IPS-18c (cell line): ENCODE data around the gene RAB25.
A peak's percentile ranks its signal among the peaks of the same experiment; 100 is the strongest.
"Not testable (repeated sequence)": the region's sequence is repeated elsewhere in the genome, so short reads cannot be mapped to it uniquely, and the experiment has no call there.

ENCODE experiments used
- H3K4me3 ChIP-seq: 2 replicates; pipeline ENCODE4 v1.7.0; 2013; ENCODE audit warnings: low read depth, mild to moderate bottlenecking, low read length, moderate library complexity; ENCODE audit not compliant: insufficient read depth
- H3K9me3 ChIP-seq: one replicate; pipeline ENCODE4 v1.6.1; 2013; ENCODE audit warnings: mild to moderate bottlenecking, low read length, moderate library complexity; ENCODE audit not compliant: control insufficient read depth, insufficient read depth

Gene RAB25

DNA sequence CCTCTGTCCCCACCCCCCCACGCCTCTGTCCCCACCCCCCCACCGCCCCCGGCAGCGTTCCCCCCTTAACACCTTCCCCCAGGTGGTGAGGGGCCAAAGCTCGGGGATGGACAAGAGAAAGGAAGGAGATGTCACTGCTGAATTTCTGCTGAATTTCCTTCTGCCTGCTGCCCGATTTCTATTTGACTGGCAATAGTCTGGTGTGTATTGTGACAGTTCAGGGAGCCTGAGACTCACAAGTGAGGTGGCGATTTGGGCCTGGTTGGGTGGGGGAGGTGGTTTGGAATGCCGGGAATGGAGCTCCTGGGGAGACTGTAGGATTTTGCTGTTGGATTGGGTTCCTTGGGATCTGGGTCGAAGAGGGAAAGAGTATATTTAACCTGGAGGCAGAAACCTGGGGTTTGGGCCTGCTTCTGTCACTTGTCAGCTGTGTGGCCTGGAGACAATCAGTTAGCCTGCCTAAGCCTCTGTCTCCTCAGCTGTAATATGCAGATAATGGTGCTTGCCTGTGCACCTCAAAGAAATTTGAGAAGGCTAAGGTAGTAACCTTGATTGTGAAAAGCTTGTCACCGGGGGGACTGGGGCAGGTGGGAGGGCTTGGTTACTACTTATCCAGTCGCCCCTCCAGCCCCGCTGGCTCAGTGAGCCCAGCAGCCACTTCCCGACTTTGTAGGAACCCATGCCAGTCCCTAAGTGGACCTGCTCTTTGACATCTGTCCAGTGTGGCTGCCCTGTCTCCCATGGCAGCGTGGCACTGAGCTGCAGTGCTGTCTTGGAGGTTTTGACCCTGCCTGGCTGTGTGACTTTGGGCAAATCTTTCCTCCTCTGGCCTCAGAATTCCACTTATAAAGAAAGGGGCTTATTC, 45.9 kb downstream of the RAB25 start:
- H3K4me3 ChIP-seq: no peak overlapping the region
- no peaks in the 10 kb centered on the region for H3K9me3 ChIP-seq

GRCh38 chr1:156108057-156108456, 47.1 kb downstream of the RAB25 start:
- Histone ChIP-seq H3K4me3 (no peak overlapping the region), H3K9me3 (no peaks in the 10 kb centered on the region)

GRCh38 chr1:156108664-156109241, 47.8 kb downstream of the RAB25 start:
- H3K9me3 ChIP-seq: no peaks in the 10 kb centered on the region
- no peak overlapping the region for H3K4me3 ChIP-seq

DNA sequence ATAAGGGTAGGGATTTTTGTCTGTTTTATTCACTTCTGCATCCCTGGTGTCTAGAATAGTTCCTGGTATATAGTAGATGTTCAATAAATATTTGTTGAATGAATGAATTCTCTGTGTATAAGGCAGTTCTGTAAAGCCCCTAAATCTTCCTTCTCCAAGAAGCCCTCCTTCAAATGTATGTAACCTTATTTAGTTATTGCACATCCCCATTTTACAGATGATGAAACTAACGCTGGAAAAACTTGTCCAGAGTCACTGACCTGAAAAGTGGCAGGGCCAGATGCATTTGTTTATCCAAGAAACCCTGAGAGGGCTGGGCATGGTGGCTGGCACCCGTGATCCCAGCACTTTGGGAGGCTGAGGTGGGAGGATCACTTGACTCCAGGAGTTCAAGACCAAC, 49.3 kb downstream of the RAB25 start:
- Histone ChIP-seq H3K9me3 (no peaks in the 10 kb centered on the region), H3K4me3 (no peak overlapping the region)

- no peak overlapping the region for H3K4me3 ChIP-seq
These were observed 50.5 kb downstream of the RAB25 start for GRCh38 chr1:156111355-156111962.

GRCh38 chr1:156112276-156113137, 51.5 kb downstream of the RAB25 start:
- H3K4me3 ChIP-seq: no peak overlapping the region
- no peaks in the 10 kb centered on the region for H3K9me3 ChIP-seq

More at GRCh38 chr1:156111355-156111962, 50.5 kb downstream of the RAB25 start:
- no peaks in the 10 kb centered on the region for H3K9me3 ChIP-seq

DNA sequence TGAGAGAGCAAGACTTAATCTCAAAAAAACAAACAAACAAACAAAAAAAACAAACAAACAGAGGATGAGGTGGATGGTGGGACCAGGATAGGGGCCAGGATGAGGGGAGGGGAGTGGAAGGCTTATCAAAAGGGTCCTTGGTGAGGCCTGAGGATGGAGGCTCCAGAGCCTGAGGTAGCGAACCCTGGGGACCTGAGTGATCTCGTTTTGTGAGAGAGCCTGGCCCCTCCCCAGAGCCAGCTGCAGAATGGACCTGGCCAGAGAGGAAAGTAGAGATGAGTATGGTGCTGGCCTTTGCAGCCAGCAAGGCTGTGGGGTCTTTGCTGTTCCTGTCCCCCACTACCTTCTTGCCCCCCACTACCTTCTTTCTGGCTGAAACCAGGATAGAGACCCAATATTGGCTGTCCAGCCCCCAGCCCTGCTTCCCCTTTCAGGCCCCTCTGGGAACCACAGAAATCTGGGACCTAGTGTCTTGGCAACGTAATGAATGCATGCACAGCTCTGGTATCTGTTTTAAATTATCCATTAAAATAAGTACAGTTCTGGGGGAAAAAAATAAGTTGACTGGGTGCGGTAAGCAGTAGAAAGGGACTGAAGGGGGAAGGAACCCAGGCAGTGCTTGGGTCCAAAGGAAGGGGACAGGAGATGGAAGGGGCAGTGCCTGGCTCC, 52.5 kb downstream of the RAB25 start:
- no peaks in the 10 kb centered on the region for H3K9me3 ChIP-seq
- H3K4me3 ChIP-seq: no peak overlapping the region

DNA sequence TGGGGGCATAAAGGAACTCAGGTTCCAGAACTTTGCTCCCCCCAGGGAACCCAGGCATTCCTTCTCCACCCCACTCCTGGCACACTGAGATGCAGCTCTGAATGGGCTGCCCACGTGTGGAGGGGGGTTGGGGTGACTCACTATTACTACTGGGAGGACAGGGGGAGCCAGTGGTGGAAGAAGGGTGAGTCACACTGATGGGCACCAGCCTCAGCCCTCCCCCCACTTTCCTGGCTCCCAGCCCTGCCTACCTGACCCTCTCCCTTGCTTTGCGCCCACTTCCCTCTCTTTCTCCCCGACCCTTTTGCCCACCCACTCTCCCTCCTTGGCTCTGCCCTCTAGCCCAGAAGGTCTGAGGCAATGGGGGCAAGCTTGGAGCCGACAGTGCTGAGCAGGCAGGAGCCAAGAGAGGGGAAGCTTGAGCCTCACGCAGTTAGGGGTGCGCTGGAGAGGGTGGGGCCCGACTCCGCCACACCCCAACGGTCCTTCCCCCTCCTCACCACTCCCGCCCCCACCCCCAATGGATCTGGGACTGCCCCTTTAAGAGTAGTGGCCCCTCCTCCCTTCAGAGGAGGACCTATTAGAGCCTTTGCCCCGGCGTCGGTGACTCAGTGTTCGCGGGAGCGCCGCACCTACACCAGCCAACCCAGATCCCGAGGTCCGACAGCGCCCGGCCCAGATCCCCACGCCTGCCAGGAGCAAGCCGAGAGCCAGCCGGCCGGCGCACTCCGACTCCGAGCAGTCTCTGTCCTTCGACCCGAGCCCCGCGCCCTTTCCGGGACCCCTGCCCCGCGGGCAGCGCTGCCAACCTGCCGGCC, 53.4 kb downstream of the RAB25 start, which contains the start of gene LMNA:
LMNA (plus strand) TSS at position 611 of the 818 bp plus-strand sequence. CDS start 208 bp downstream, outside the sequence.
- Histone ChIP-seq H3K4me3 (peak within 1 kb of the TSS; percentile 78), H3K9me3 (no peaks in the 10 kb centered on the region)

DNA sequence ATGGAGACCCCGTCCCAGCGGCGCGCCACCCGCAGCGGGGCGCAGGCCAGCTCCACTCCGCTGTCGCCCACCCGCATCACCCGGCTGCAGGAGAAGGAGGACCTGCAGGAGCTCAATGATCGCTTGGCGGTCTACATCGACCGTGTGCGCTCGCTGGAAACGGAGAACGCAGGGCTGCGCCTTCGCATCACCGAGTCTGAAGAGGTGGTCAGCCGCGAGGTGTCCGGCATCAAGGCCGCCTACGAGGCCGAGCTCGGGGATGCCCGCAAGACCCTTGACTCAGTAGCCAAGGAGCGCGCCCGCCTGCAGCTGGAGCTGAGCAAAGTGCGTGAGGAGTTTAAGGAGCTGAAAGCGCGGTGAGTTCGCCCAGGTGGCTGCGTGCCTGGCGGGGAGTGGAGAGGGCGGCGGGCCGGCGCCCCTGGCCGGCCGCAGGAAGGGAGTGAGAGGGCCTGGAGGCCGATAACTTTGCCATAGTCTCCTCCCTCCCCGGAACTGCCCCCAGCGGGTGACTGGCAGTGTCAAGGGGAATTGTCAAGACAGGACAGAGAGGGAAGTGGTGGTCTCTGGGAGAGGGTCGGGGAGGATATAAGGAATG, 54.1 kb downstream of the RAB25 start:
- H3K4me3 ChIP-seq: peak overlapping the region; percentile 78

DNA sequence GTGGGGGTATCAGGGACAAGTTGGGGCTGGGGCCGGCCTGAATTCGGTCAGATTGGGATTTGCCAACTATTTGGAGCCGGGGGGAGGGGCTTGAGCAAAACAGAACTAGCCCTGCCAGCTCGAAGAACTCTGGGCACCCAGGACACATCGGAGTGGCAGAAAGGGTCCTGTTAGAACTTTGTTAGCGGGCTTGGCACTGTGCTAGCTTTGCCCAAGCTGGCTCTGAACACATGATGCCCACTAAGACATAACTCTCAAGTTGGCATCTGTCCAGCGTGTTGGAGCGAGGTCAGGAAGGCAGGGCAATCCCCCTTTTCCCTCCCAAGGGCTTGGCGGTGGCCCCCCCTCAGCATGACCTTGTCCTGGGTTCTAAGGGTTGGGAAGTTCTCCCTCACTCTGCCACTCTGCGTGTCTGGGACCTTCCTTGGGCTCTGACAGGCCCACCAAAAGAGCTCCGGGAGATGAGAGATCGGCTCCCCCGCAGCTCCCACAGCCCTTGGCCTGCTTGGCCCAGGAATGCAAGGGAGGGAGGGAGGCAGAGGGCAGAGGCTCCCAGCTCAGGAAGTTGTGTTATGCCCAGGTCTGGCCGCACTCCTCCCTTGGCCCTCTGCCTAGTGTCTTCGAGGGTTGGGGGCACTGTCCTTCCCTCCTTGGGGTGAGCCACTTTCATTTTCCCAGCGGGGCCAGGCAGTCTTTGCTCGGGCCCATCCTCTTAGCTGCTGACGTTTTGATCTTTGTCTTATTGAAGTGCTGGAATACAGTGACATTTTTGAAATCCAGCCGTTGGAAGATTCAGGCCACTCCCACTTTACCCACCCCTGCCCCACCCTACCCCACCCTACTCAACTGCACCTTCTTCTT, 54.8 kb downstream of the RAB25 start:
- H3K4me3 ChIP-seq: peak overlapping the region; percentile 78

More for the DNA sequence above, 54.1 kb downstream of the RAB25 start:
- H3K9me3 ChIP-seq: no peaks in the 10 kb centered on the region

DNA sequence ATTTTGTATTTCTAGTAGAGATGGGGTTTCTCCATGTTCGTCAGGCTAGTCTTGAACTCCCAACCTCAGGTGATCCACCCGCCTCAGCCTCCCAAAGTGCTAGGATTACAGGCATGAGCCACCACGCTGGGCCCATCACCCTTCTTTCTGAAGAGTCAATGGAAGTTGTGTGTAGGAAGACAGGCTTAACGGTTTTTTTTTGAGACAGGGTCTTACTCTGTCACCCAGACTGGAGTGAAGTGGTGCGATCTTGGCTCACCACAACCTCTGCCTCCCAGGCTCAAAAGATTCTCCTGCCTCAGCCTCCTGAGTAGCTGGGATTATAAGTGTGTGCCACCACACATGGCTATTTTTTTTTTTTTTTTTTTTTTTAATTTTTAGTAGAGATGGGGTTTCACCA, 55.8 kb downstream of the RAB25 start:
- H3K4me3 ChIP-seq, H3K9me3 ChIP-seq: not testable (repeated sequence)

More for the DNA sequence above, 54.8 kb downstream of the RAB25 start:
- H3K9me3 ChIP-seq: no peaks in the 10 kb centered on the region

- Histone ChIP-seq H3K4me3 (no peak overlapping the region), H3K9me3 (no peaks in the 10 kb centered on the region)
These were observed 56.6 kb downstream of the RAB25 start for GRCh38 chr1:156117414-156118176.

DNA sequence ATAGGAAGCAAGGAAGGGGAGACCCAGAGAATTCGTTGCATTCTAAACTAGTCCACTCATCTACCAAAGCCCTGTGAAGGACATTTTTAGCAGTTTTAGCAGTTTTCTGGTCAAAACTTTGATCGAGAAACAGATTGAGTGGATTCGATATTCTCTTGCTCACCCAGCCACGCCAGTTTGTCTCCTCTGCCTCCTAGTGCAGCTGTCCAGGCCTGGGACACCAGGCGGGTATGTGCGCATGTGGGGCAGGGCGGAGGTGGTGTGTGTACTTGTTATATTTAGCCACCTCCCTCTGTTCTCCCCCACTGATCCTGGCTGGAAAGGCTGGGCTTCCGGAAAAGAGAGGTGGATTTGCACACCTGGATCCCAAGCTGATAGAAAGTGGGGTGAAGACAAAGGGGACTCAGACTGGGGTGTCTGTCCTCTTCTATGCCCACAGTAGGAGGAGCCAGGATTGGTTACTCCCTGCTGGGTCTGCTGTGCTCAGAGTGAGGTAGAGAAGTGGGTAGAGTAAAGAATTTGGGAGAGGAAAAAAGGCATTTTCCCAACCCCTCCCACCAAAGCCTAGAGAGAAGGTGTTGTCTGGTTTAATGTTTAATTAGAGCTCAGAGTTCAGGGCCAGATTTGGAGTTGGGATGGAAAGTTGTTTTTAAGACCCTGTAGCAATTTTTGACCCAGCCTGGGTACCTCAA, 57.4 kb downstream of the RAB25 start:
- no peak overlapping the region for H3K4me3 ChIP-seq
- no peaks in the 10 kb centered on the region for H3K9me3 ChIP-seq
